ENCODE measurements around the gene TBC1D3E.
"Not testable (repeated sequence)": the region's sequence is repeated elsewhere in the genome, so short reads cannot be mapped to it uniquely, and the experiment has no call there.

TBC1D3E gene

DNA sequence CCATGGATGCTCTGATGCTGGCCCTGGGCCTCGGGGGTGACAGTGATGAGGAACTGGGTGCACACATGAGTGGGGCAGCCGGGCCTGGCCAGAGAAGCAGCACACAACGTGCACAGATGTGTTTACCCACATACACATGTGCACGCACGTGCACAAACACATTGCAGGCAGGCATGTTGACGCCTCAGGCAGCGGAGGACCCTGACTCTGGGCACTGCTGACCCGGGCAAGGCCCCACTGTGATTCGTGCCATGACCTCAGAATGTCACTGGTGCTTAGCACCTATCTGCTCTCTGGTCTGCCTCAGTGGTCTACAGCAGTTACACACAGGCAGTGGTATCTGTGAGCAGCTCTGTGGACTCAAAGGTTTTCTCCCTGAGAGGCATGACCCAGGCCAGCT, at the start of gene TBC1D3E:
Gene TBC1D3E (plus strand): TSS at position 301 of the 400 bp plus-strand sequence. CDS start 1,545 bp downstream, outside the sequence.
- in situ Hi-C loops (cut with HindIII; ENCODE audit: low sequenced_read_pairs): not testable (repeated sequence)

DNA sequence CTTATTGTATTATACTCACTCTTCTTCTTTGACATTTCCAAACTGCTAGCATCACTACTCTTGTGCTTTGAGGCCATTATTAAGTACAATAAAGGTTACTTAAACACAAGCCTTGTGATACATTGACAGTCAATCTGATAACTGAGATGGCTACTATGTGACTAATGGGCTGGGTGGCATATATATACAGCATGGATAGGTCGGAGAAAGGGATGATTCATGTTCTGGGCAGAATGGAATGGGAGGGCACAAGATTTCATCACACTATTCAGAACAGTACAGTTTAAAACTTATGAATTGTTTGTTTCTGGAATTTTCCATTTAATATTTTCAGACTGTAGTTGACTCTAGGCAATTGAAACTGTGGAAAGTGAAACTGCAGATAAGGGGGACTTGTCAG, 40.4 kb upstream of the TBC1D3E start:
- in situ Hi-C loops (cut with HindIII; ENCODE audit: low sequenced_read_pairs): not testable (repeated sequence)

- in situ Hi-C loops (cut with HindIII; ENCODE audit: low sequenced_read_pairs): not testable (repeated sequence)
Measured at GRCh38 chr17:38088120-38088519, 39.6 kb upstream of the TBC1D3E start.

DNA sequence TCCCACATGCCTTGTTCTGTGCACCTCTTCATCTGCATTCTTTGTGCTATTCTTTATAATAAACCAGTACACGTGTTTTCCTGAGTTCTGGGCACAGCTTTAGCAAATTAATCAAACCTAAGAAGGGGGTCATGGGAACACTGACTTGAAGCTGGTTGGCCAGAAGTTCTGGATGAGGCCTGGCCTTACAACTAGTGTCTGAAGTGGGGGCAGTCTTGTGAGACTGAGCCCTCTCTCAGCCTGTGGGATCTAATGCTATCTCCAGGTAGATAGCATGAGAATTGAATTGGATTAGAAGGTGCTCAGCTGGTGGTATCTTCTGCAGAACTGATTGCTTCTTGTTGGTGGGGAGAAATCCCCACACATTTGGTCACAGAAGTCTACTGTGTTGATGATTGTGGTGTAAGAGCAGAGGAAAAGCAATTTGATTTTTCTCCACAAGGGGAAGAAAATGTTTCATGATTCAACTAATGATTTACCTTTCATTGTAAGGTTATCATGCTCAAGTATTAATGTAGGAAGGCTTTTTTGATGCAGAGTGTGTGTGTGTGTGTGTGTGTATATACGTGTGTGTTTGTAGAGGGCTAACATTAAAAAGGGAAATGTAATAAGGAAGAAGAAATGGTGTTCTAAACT, 33.6 kb upstream of the TBC1D3E start:
- in situ Hi-C loops (cut with HindIII; ENCODE audit: low sequenced_read_pairs): not testable (repeated sequence)

DNA sequence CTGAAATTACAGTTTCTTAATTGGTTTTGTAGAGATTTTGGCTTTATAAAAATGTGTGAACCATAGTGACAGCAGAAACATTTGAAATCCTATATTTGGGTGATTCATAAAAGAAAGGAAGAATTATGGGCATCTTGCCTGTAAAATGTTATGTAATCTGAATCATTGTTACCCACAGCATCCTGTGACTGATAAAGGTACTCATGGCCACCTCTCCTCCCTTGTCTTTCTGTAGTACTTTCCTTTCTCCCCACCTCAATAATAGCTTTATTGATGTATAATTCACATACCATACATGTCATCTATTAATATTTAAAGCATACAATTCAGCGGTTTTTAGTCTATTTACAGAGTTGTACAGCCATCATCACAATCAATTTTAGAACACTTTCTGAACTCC, 28.5 kb upstream of the TBC1D3E start:
- in situ Hi-C loops (cut with HindIII; ENCODE audit: low sequenced_read_pairs): not testable (repeated sequence)

GRCh38 chr17:38119829-38120228, 7.9 kb upstream of the TBC1D3E start:
- in situ Hi-C loops (cut with HindIII; ENCODE audit: low sequenced_read_pairs): not testable (repeated sequence)

DNA sequence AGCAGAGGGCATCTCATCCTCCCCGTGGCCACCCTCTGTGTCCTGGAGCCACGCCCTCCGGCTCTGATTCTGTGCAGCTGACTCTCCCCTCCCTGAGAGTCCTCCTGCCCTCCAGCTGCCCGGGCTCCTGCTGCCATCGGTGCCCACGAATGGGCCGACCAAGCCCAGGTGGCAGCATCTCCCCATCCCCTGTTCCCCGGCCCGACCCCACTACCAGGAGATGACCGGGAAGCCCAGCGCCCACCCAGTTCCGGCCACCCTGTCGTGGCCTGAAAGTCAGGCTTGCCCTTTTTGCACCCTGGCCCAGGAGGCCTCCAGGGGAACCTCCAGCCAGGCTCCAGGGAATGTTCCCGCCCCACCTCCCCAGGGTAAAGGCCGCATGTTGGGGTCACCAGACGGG, 7.1 kb downstream of the TBC1D3E start:
- in situ Hi-C loops (cut with HindIII; ENCODE audit: low sequenced_read_pairs): not testable (repeated sequence)
